NT2/D1 (cell line): ENCODE results near the gene KRTAP10-4.

ENCODE experiments used
- SUZ12 ChIP-seq: IDR thresholded peaks from 2 replicates; pipeline ENCODE4 v1.6.1; 2011; ENCODE audit not compliant: insufficient read length, insufficient read depth; ENCODE audit errors: extremely low read depth
- YY1 ChIP-seq: IDR thresholded peaks from 2 replicates; pipeline ENCODE4 v1.6.1; 2011; ENCODE audit not compliant: insufficient read length, insufficient read depth
- ZNF274 ChIP-seq: IDR thresholded peaks from 2 replicates; pipeline ENCODE4 v1.6.1; 2011; ENCODE audit warnings: mild to moderate bottlenecking, low read depth, low read length

DNA sequence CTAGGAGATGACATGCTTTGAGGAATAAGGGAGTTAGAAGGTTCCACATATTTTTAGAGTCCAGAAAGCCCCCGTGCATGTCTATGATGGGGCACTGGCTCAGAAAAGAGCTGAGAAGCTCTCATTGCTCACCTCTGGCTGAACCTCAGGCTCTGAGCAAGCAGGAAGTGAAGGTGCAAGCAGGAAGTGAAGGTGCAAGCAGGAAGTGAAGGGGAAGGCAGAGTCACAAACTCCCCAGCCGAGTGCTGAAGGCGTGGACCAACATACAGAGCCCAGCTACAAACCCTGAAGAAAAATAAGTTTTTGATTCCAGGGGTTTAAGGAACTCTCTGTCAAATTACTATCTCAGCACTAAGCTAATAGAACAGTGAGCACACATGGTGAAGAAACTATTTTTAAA, 45.4 kb downstream of the KRTAP10-4 start:
- TF ChIP-seq ZNF274 (no peak), YY1 (no peak), SUZ12 (no peak)
